ENCODE data around the gene RNF31. TPM values are rescaled to one million over a fixed set of nuclear protein-coding genes. Genes with fewer than 3 reads are reported as not detected.

RNF31 gene
- total and polyA plus RNA-seq, 7 experiments from 2014 or later = 40.9 to 151 (median 81.4) TPM

DNA sequence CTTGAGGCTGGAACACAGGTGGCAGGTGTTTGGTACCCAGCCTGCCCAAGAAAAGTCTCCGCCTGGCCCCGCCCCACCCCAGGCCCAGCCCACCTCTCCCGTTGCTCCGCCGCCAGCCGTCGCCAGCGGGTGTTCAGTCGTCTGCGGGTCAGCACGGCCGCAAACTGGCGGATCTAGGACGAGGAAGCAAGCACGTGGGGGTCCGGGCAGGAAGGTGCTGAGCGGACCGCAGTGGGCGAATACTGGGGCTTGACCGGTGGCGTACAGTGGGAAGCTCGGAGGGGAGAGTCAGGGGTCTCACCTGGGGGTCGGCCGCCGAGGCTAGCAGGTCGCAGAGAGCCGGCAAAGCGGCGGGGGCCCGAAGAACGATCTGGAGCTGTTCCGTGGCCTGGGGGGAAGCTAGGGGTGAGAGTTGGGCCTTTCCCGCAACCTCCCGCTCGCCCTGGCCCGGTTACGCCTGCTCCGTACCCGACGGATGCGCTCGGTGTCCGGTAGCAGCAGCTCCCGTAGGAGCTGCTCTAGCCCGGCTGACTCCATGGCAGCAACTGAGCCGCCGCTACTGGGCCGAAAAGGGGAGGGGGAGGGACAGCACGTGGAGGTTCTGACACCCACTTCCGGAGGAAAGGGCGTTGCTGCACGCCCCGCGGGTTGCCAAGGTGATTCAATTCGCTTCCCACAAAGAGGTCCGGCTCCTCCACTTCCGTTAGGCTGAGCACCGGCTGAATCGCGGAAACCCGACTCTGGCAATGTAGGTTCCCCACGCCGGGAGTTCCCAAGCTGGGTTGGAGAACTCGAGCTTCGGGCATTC is 41.2 kb downstream of the RNF31 start, which contains the start of gene IPO4:
TSS of gene IPO4 (minus strand) at position 566 of the 808 bp plus-strand sequence. CDS start at position 537, 29 bp downstream.
- peaks cover 0 to 2% (median 0%) of the 10 kb centered on the region in 11 donors for H3K9me3 Mint-ChIP-seq
- CTCF ChIA-PET = interaction anchor here (1.3 to 2.1 kb wide), 3 partner anchors 27 to 248 kb away, joined by 4 to 7 read pairs (median 6); partner anchors contain the start of genes IRF9 and TINF2
- DNase-seq (peak; percentile 75 to 97 (median 94)), ATAC-seq (peak; percentile 97)
- Histone ChIP-seq H3K27ac (ENCODE audit: low read depth, low read length) (peak within 1 kb of the TSS; percentile 83), H3K4me3 (ENCODE audit: low read length) (peak within 1 kb of the TSS; percentile 89), H3K4me1 (ENCODE audit: control insufficient read depth in 2 of 2, insufficient read depth in 2 of 2, low read length in 2 of 2) (peaks cover 15 to 16% of the 10 kb centered on the region in 2 donors), H3K36me3 (ENCODE audit: control insufficient read depth in 2 of 3, insufficient read depth in 3 of 3, low read length in 3 of 3) (peaks cover 3 to 49% (median 5%) of the 10 kb centered on the region in 3 experiments), H3K27me3 (ENCODE audit: control insufficient read depth in 2 of 2, insufficient read depth in 2 of 2, low read length in 2 of 2) (no peaks in the 10 kb centered on the region), H3K9me3 (ENCODE audit: control insufficient read depth in 2 of 3, low read length in 3 of 3) (no peaks in the 10 kb centered on the region)
- H3K27me3 Mint-ChIP-seq = no peaks in the 10 kb centered on the region
- POLR2A ChIA-PET = interaction anchor here (0.6 to 2.8 kb wide), 21 partner anchors 9 to 1155 kb away, joined by 3 to 21 read pairs (median 4); partner anchors contain the start of genes CHMP4A, DCAF11, IRF9 and MDP1
- H3K27ac Mint-ChIP-seq = peak within 1 kb of the TSS; percentile 82 to 96 (median 92)
- H3K4me1 Mint-ChIP-seq = peaks cover 24 to 53% (median 47%) of the 10 kb centered on the region in 7 donors
- peak within 1 kb of the TSS; percentile 89 to 96 (median 90) for H3K4me3 Mint-ChIP-seq
- intact Hi-C loops (cut with micrococcal nuclease) = loop anchor here (1.0 to 2.0 kb wide), 14 partner anchors 8 to 243 kb away; partner anchors contain the start of genes CHMP4A (in 2 of the 2), GMPR2 (in 2 of the 2), IRF9 (in 2 of the 2) and NEDD8 (in 2 of the 2)
- peaks cover 0 to 25% (median 11%) of the 10 kb centered on the region in 5 donors for H3K36me3 Mint-ChIP-seq

DNA sequence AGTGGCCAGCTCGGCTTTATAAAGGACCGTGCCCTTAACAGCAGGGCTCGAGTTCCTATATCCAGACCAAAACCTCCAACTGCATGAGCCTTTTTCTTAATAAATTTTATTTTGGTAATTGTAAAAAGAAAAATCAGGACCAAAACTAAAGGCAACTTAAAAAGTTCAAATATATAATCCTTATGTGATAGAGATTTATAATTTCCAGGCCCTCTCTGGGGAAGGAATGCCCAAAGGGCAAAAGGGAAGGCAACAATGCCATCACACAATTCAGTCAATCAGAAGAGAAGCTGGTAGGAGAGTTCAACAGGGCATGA is 41.7 kb downstream of the RNF31 start:
- H3K27me3 Mint-ChIP-seq = no peaks in the 10 kb centered on the region
- DNase-seq (no peak), ATAC-seq (no peak)
- peak overlapping the region in 9 of 10 donors; percentile 90 to 96 (median 91) for H3K4me3 Mint-ChIP-seq
- Histone ChIP-seq H3K9me3 (ENCODE audit: control insufficient read depth in 2 of 3, low read length in 3 of 3) (no peaks in the 10 kb centered on the region), H3K27me3 (ENCODE audit: control insufficient read depth in 2 of 2, insufficient read depth in 2 of 2, low read length in 2 of 2) (no peaks in the 10 kb centered on the region), H3K36me3 (ENCODE audit: control insufficient read depth in 2 of 3, insufficient read depth in 3 of 3, low read length in 3 of 3) (peaks cover 3 to 45% (median 5%) of the 10 kb centered on the region in 3 experiments), H3K4me1 (ENCODE audit: control insufficient read depth in 2 of 2, insufficient read depth in 2 of 2, low read length in 2 of 2) (peaks cover 15 to 18% of the 10 kb centered on the region in 2 donors), H3K4me3 (ENCODE audit: low read length) (no peak overlapping the region), H3K27ac (ENCODE audit: low read depth, low read length) (peak overlapping the region; percentile 83)
- CTCF ChIA-PET = interaction anchor here (1.3 to 2.1 kb wide), 3 partner anchors 27 to 248 kb away, joined by 4 to 7 read pairs (median 6); partner anchors contain the start of genes IRF9 and TINF2
- POLR2A ChIA-PET = interaction anchor here (0.8 to 2.8 kb wide), 19 partner anchors 9 to 151 kb away, joined by 3 to 21 read pairs (median 4); partner anchors contain the start of genes CHMP4A, DCAF11, IRF9 and MDP1
- H3K9me3 Mint-ChIP-seq = peaks cover 0 to 2% (median 0%) of the 10 kb centered on the region in 11 donors
- peak overlapping the region; percentile 33 to 96 (median 92) for H3K27ac Mint-ChIP-seq
- peaks cover 27 to 56% (median 48%) of the 10 kb centered on the region in 7 donors for H3K4me1 Mint-ChIP-seq
- intact Hi-C loops (cut with micrococcal nuclease) = loop anchor here in 1 of 2 donors (2.0 kb wide), 1 partner anchor 110 kb away; the partner anchor contains the start of genes DHRS1 and NOP9
- peaks cover 0 to 23% (median 11%) of the 10 kb centered on the region in 5 donors for H3K36me3 Mint-ChIP-seq

DNA sequence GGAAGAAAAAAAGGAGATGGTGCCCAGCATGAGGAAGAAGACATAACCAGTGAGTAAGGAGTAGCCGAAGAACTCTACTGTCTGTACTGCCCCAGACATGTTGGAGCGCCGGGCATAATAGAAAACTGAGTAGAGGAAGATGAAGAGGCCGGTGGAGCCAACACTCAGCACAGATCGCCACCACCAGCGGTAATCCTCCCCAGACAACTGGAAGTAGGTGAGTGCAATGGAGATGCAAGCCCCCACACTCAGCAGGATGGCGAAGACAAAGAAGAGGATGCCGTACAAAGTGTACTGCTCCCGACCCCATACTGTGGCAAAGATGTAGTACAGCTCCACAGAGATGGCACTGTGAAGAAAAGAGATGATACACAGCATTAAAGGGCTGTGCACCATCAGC is 42.2 kb downstream of the RNF31 start:
- Mint-ChIP-seq H3K36me3 (peaks cover 0 to 23% (median 11%) of the 10 kb centered on the region in 5 donors), H3K4me1 (peaks cover 31 to 60% (median 53%) of the 10 kb centered on the region in 7 donors), H3K27me3 (no peaks in the 10 kb centered on the region), H3K4me3 (peak overlapping the region in 2 of 10 donors; percentile 11 to 12), H3K27ac (peak overlapping the region in 8 of 9 donors; percentile 33 to 96 (median 91)), H3K9me3 (peaks cover 0 to 2% (median 0%) of the 10 kb centered on the region in 11 donors)
- Histone ChIP-seq H3K9me3 (ENCODE audit: control insufficient read depth in 2 of 3, low read length in 3 of 3) (no peaks in the 10 kb centered on the region), H3K4me3 (ENCODE audit: low read length) (no peak overlapping the region), H3K27me3 (ENCODE audit: control insufficient read depth in 2 of 2, insufficient read depth in 2 of 2, low read length in 2 of 2) (no peaks in the 10 kb centered on the region), H3K36me3 (ENCODE audit: control insufficient read depth in 2 of 3, insufficient read depth in 3 of 3, low read length in 3 of 3) (peaks cover 3 to 40% (median 5%) of the 10 kb centered on the region in 3 experiments), H3K27ac (ENCODE audit: low read depth, low read length) (peak overlapping the region; percentile 83), H3K4me1 (ENCODE audit: control insufficient read depth in 2 of 2, insufficient read depth in 2 of 2, low read length in 2 of 2) (peaks cover 17 to 23% of the 10 kb centered on the region in 2 donors)
- POLR2A ChIA-PET = interaction anchor here (0.7 to 2.8 kb wide), 12 partner anchors 9 to 1149 kb away, joined by 3 to 21 read pairs (median 4); partner anchors contain the start of genes CHMP4A, DCAF11, MDP1 and NRL
- intact Hi-C loops (cut with micrococcal nuclease) = loop anchor here in 1 of 2 donors (2.0 kb wide), 1 partner anchor 109 kb away; the partner anchor contains the start of genes DHRS1 and NOP9
- DNase-seq = no peak
- CTCF ChIA-PET = interaction anchor here (1.4 to 2.1 kb wide), 2 partner anchors 28 to 53 kb away, joined by 6 to 7 read pairs; partner anchors contain the start of genes IRF9 and TINF2
- no peak for ATAC-seq

DNA sequence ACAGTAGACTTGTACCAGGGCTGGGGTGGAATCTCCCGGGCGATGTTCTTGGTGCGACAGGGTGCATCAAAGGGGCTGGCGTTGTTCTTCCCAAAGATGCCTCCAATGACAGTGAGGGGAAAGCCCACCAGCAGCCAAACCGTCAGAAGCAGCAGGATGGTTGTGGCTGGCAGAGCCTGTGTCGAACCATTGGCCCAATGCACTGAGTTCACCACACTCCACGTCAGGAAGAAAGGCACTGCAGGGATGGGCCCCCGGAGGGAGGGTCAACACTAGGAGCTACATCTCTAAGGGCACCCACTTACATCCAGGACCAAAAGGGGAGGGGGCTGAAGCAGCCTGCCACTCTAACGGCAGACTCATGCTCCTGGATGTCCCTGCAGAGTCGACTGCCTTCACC is 43.1 kb downstream of the RNF31 start:
- intact Hi-C loops (cut with micrococcal nuclease) = no loop called here
- no peak for ATAC-seq

DNA sequence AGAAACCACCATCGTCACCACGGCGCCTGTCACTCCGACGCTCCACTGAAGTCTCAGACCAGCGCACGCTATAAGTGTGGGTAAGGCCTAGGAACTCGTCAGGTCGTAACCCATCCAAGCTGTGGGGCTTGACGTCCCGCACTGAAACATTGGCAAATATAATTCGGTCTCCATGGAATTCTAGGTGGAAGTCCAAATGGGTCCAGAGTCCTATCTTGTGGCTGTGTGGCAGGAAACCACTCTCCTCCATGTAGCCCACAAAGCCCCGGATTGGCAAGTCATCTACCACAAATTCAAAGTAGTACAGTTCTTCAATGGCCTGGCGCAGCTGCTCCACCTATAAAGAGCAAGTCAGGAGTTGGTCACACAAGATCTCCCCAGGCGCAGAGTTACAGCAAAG is 45.6 kb downstream of the RNF31 start:
- peaks cover 34 to 69% (median 61%) of the 10 kb centered on the region in 7 donors for H3K4me1 Mint-ChIP-seq
- intact Hi-C loops (cut with micrococcal nuclease) = no loop called here
- H3K9me3 Mint-ChIP-seq = no peaks in the 10 kb centered on the region
- H3K9me3 ChIP-seq (ENCODE audit: control insufficient read depth in 2 of 3, low read length in 3 of 3) = no peaks in the 10 kb centered on the region
- ATAC-seq (no peak), DNase-seq (no peak)
- H3K36me3 Mint-ChIP-seq = peaks cover 4 to 27% (median 11%) of the 10 kb centered on the region in 5 donors
- peak overlapping the region in 6 of 10 donors; percentile 9 to 75 (median 32) for H3K4me3 Mint-ChIP-seq
- H3K27me3 Mint-ChIP-seq = no peaks in the 10 kb centered on the region
- H3K27me3 ChIP-seq (ENCODE audit: control insufficient read depth in 2 of 2, insufficient read depth in 2 of 2, low read length in 2 of 2) = no peaks in the 10 kb centered on the region
- peaks cover 17 to 24% of the 10 kb centered on the region in 2 donors for H3K4me1 ChIP-seq (ENCODE audit: control insufficient read depth in 2 of 2, insufficient read depth in 2 of 2, low read length in 2 of 2)
- no peak overlapping the region for H3K27ac ChIP-seq (ENCODE audit: low read depth, low read length)
- H3K36me3 ChIP-seq (ENCODE audit: control insufficient read depth in 2 of 3, insufficient read depth in 3 of 3, low read length in 3 of 3) = peaks cover 0 to 26% (median 5%) of the 10 kb centered on the region in 3 experiments
- peak overlapping the region in 6 of 9 donors; percentile 12 to 77 (median 58) for H3K27ac Mint-ChIP-seq
- ChIA-PET POLR2A (no interaction called here), CTCF (no interaction called here)
- H3K4me3 ChIP-seq (ENCODE audit: low read length) = no peak overlapping the region

More for the DNA sequence above, 43.1 kb downstream of the RNF31 start:
- H3K4me1 Mint-ChIP-seq = peaks cover 31 to 66% (median 59%) of the 10 kb centered on the region in 7 donors
- no peak overlapping the region for H3K4me3 Mint-ChIP-seq
- Histone ChIP-seq H3K4me1 (ENCODE audit: control insufficient read depth in 2 of 2, insufficient read depth in 2 of 2, low read length in 2 of 2) (peaks cover 21 to 27% of the 10 kb centered on the region in 2 donors), H3K4me3 (ENCODE audit: low read length) (no peak overlapping the region), H3K27me3 (ENCODE audit: control insufficient read depth in 2 of 2, insufficient read depth in 2 of 2, low read length in 2 of 2) (no peaks in the 10 kb centered on the region), H3K36me3 (ENCODE audit: control insufficient read depth in 2 of 3, insufficient read depth in 3 of 3, low read length in 3 of 3) (peaks cover 0 to 34% (median 5%) of the 10 kb centered on the region in 3 experiments), H3K9me3 (ENCODE audit: control insufficient read depth in 2 of 3, low read length in 3 of 3) (no peaks in the 10 kb centered on the region), H3K27ac (ENCODE audit: low read depth, low read length) (no peak overlapping the region)
- H3K27ac Mint-ChIP-seq = peak overlapping the region in 2 of 9 donors; percentile 17 to 78
- peaks cover 0 to 24% (median 11%) of the 10 kb centered on the region in 5 donors for H3K36me3 Mint-ChIP-seq
- H3K27me3 Mint-ChIP-seq = no peaks in the 10 kb centered on the region
- POLR2A ChIA-PET = interaction anchor here (0.7 kb wide), 1 partner anchor 1150 kb away, joined by 3 read pairs; no protein-coding TSS in a partner anchor
- CTCF ChIA-PET = no interaction called here
- DNase-seq = no peak
- H3K9me3 Mint-ChIP-seq = no peaks in the 10 kb centered on the region
